Heart right ventricle (tissue), 16 donors: ENCODE results near the gene KNOP1. TPM values are rescaled to one million over a fixed set of nuclear protein-coding genes. Genes with fewer than 3 reads are reported as not detected.
"Not testable (repeated sequence)": the region's sequence is repeated elsewhere in the genome, so short reads cannot be mapped to it uniquely, and the experiment has no call there.

ENCODE experiments used
- ATAC-seq, 8 donors: fragments of 200-7000 bp; cut with Tn5 transposase; one replicate each; pipeline ENCODE4 v1.9.1; 2020; ENCODE audit warnings: mild to moderate bottlenecking in 8 of 8, moderate library complexity in 8 of 8, moderate number of reproducible peaks in 1 of 8
- DNase-seq, 2 donors: peaks; one replicate each; pipeline ENCODE4 v3.0.0-alpha.2; 2020
- H3K27ac ChIP-seq, 10 donors: fragments of 200-600 bp; sonication (generic) in 2 of 10; one replicate each; pipeline versions ENCODE4 v1.5.0 to v1.8.0; 2020 to 2022; ENCODE audit warnings: mild to moderate bottlenecking in 3 of 10
- H3K27me3 ChIP-seq, 7 donors: fragments of 200-600 bp; one replicate each; pipeline ENCODE4 v1.8.0; 2021 to 2022; ENCODE audit warnings: mild to moderate bottlenecking in 2 of 7
- H3K36me3 ChIP-seq, 9 donors: fragments of 200-600 bp; sonication (generic) in 1 of 9; one replicate each; pipeline versions ENCODE4 v1.5.0 to v1.8.0; 2020 to 2022; ENCODE audit warnings: mild to moderate bottlenecking in 2 of 9
- H3K4me1 ChIP-seq, 9 donors: fragments of 200-600 bp; sonication (generic) in 1 of 9; one replicate each; pipeline versions ENCODE4 v1.5.0 to v1.8.0; 2020 to 2022; ENCODE audit warnings: mild to moderate bottlenecking in 4 of 9
- H3K4me3 ChIP-seq, 10 donors: fragments of 200-600 bp; sonication (generic) in 2 of 10; one replicate each; pipeline versions ENCODE4 v1.5.0 to v1.8.0; 2020 to 2022; ENCODE audit warnings: mild to moderate bottlenecking in 7 of 10, moderate library complexity in 2 of 10
- H3K9me3 ChIP-seq, 11 donors: fragments of 200-600 bp in 10 of 11; sonication (generic) in 2 of 11; one replicate each; pipeline versions ENCODE4 v1.5.0 to v1.8.0; 2013 to 2022; ENCODE audit warnings: mild to moderate bottlenecking in 2 of 11, control low read depth in 1 of 11, moderate library complexity in 1 of 11
- CTCF ChIP-seq, 9 donors: fragments of 200-600 bp; sonication (generic) in 2 of 9; IDR thresholded peaks; one replicate each; pipeline versions ENCODE4 v1.5.0 to v1.8.0; 2021 to 2022; ENCODE audit warnings: antibody characterized with exemption in 9 of 9, mild to moderate bottlenecking in 5 of 9, moderate library complexity in 1 of 9
- WGBS, 2 donors: extraction: QIAGEN DNeasy Blood & Tissue Kit; methylation state at CpG; one replicate each; pipeline ENCODE4 v1.1.7; 2013; ENCODE audit warnings: inconsistent platforms in 1 of 2; 5-methylcytosine and 5-hydroxymethylcytosine counted together
- intact Hi-C, 10 donors: fragments of 100-400 bp; cut with DNase I; formaldehyde crosslinking; loops; one replicate each; pipeline versions ENCODE4 v1.11.1 to v1.14.2; 2022
- polyA plus RNA-seq, 2 donors: library from polyadenylated mRNA; stranded (reverse); fragments of 200-250 nt; gene quantifications; one replicate each; pipeline ENCODE4 v1.2.3, GENCODE V29; 2013
- total RNA-seq, 10 donors: library from RNA; stranded (reverse); fragmentation: NEBNext Ultra II Directional in 3 of 10; extraction: Animal tissue kit (Norgen Biotek cat#: 25700) in 3 of 10; gene quantifications; one replicate each; pipeline versions ENCODE4 v1.2.1 to v1.2.4, GENCODE V29; 2021 to 2023
- donor health status: Arrhythmogenic right ventricular cardiomyopathy.
- donor health status: ischemic (EF 13 %, LVEDD 7.1; RV severe dilation, severe dysfunction).
- donor health status: healthy with polysubstance abuse.
- donor health status: DM: no; HTN: yes; CAD: no.
- donor health status: DM: no; HTN: no; CAD: no.
- donor health status: ischemic (EF 25% LVEDD 6.9; RV normal size, moderate dysfunction).
- donor health status: ischemic (EF 25% LVEDD 5.7; RV mildly dilated, moderate dysfunction).
- donor health status: healthy.
- donor health status: DM: yes; HTN: yes; CAD: no.
- donor health status: Ischemic cardiomyopathy.
- donor health status: ischemic (EF 35%, LVEDD 5.7; RV mildly dilated, moderate dysfunction).
- donor health status: nonischemic (EF 11% LVEDD 7.7; RV severe dilation, severe dysfunction).
- donor health status: DM: yes; HTN: yes; CAD: no.
- donor health status: PGD.
- donor health status: ischemic (EF 29% LVEDD 5.4; RV normal size, mild dysfunction).
- donor health status: nonischemic (EF 23%, LVEDD 6.1; RV moderate dilation, normal function).

The KNOP1 gene
- total and polyA plus RNA-seq, 12 donors: 4.5 to 25.7 (median 6.7) TPM

GRCh38 chr16:19683453-19684236 is 34.4 kb downstream of the KNOP1 start:
- Histone ChIP-seq H3K4me3 (no peak overlapping the region), H3K9me3 (peaks cover 0 to 14% (median 0%) of the 10 kb centered on the region in 11 donors), H3K4me1 (peaks cover 0 to 6% (median 0%) of the 10 kb centered on the region in 9 donors), H3K27me3 (no peaks in the 10 kb centered on the region), H3K36me3 (peaks cover 0 to 82% (median 28%) of the 10 kb centered on the region in 9 donors), H3K27ac (no peak overlapping the region)
- no peak for TF ChIP-seq CTCF (IDR thresholded peaks at IDR 0.05)
- no peak for ATAC-seq
- no peak for DNase-seq
- intact Hi-C loops: loop anchor here in 1 of 10 donors (10.0 kb wide), 1 partner anchor 79 kb away; no protein-coding TSS in a partner anchor
- 95 to 97% methylated on average over 6 of the region's 6 CpGs for WGBS, 2 donors

GRCh38 chr16:19681637-19682036 is 36.4 kb downstream of the KNOP1 start:
- Histone ChIP-seq H3K36me3 (peaks cover 0 to 79% (median 28%) of the 10 kb centered on the region in 9 donors), H3K4me3 (no peak overlapping the region), H3K9me3 (peaks cover 0 to 14% (median 0%) of the 10 kb centered on the region in 11 donors), H3K27me3 (no peaks in the 10 kb centered on the region), H3K27ac (no peak overlapping the region), H3K4me1 (peaks cover 0 to 20% (median 0%) of the 10 kb centered on the region in 9 donors)
- TF ChIP-seq CTCF (IDR thresholded peaks at IDR 0.05): no peak
- 88 to 92% methylated on average over 12 of the region's 12 CpGs for WGBS, 2 donors
- ATAC-seq: no peak
- DNase-seq: no peak
- intact Hi-C loops: loop anchor here in 1 of 10 donors (10.0 kb wide), 1 partner anchor 77 kb away; no protein-coding TSS in a partner anchor

GRCh38 chr16:19680881-19681340 is 37.1 kb downstream of the KNOP1 start:
- Histone ChIP-seq H3K27ac (no peak overlapping the region), H3K27me3 (no peaks in the 10 kb centered on the region), H3K36me3 (peaks cover 0 to 79% (median 28%) of the 10 kb centered on the region in 9 donors), H3K4me3 (no peak overlapping the region), H3K4me1 (peaks cover 0 to 20% (median 0%) of the 10 kb centered on the region in 9 donors), H3K9me3 (peaks cover 0 to 14% (median 0%) of the 10 kb centered on the region in 11 donors)
- peak in 1 of 8 donors; percentile 50 for ATAC-seq
- intact Hi-C loops: loop anchor here in 1 of 10 donors (10.0 kb wide), 1 partner anchor 76 kb away; no protein-coding TSS in a partner anchor
- DNase-seq: no peak
- 74 to 79% methylated on average over 6 of the region's 6 CpGs for WGBS, 2 donors
- TF ChIP-seq CTCF (IDR thresholded peaks at IDR 0.05): peak in 4 of 9 donors; percentile 13 to 39 (median 18)

- H3K4me3 ChIP-seq, H3K9me3 ChIP-seq, ATAC-seq, H3K27ac ChIP-seq, intact Hi-C loops, H3K27me3 ChIP-seq, DNase-seq: not testable (repeated sequence)
- WGBS, 2 donors: 95 to 98% methylated on average over 6 of the region's 6 CpGs
- Histone ChIP-seq H3K4me1 (peaks cover 0 to 20% (median 0%) of the 10 kb centered on the region in 9 donors), H3K36me3 (peaks cover 0 to 75% (median 24%) of the 10 kb centered on the region in 9 donors)
Measured at GRCh38 chr16:19679281-19679680, 38.7 kb downstream of the KNOP1 start.
